Measurements from ENCODE around the gene IP6K1. TPM values are rescaled to one million over a fixed set of nuclear protein-coding genes. Genes with fewer than 3 reads are reported as not detected.

The IP6K1 gene
- total RNA-seq, 1 experiment from 2014 or later, result 42.5 TPM

- no peak for DNase-seq (ENCODE audit: low spot score)
- in situ Hi-C loops (cut with HindIII; ENCODE audit: low sequenced_read_pairs), result no loop called here
These were observed 69.6 kb downstream of the IP6K1 start for GRCh38 chr3:49716691-49717210.

GRCh38 chr3:49716169-49716568 is 70.2 kb downstream of the IP6K1 start:
- in situ Hi-C loops (cut with HindIII; ENCODE audit: low sequenced_read_pairs), result no loop called here
- DNase-seq (ENCODE audit: low spot score), result no peak

- no peak for DNase-seq (ENCODE audit: low spot score)
- in situ Hi-C loops (cut with HindIII; ENCODE audit: low sequenced_read_pairs), result no loop called here
These were observed 70.7 kb downstream of the IP6K1 start for GRCh38 chr3:49715611-49716121.

- no peak for DNase-seq (ENCODE audit: low spot score)
- in situ Hi-C loops (cut with HindIII; ENCODE audit: low sequenced_read_pairs), result no loop called here
These were observed 71.4 kb downstream of the IP6K1 start for GRCh38 chr3:49714728-49715550.

- DNase-seq (ENCODE audit: low spot score), result no peak
- in situ Hi-C loops (cut with HindIII; ENCODE audit: low sequenced_read_pairs), result no loop called here
These were observed 72.8 kb downstream of the IP6K1 start for GRCh38 chr3:49713336-49714105.

GRCh38 chr3:49712631-49713317 is 73.6 kb downstream of the IP6K1 start:
- in situ Hi-C loops (cut with HindIII; ENCODE audit: low sequenced_read_pairs), result no loop called here
- no peak for DNase-seq (ENCODE audit: low spot score)

GRCh38 chr3:49712166-49712565 is 74.2 kb downstream of the IP6K1 start:
- in situ Hi-C loops (cut with HindIII; ENCODE audit: low sequenced_read_pairs), result no loop called here
- DNase-seq (ENCODE audit: low spot score), result no peak

- no peak for DNase-seq (ENCODE audit: low spot score)
- in situ Hi-C loops (cut with HindIII; ENCODE audit: low sequenced_read_pairs), result no loop called here
These were observed 74.9 kb downstream of the IP6K1 start for GRCh38 chr3:49711489-49711888.

- in situ Hi-C loops (cut with HindIII; ENCODE audit: low sequenced_read_pairs), result no loop called here
- no peak for DNase-seq (ENCODE audit: low spot score)
These were observed 76.5 kb downstream of the IP6K1 start for GRCh38 chr3:49709852-49710251.

GRCh38 chr3:49707113-49707480 is 79.2 kb downstream of the IP6K1 start:
- in situ Hi-C loops (cut with HindIII; ENCODE audit: low sequenced_read_pairs), result no loop called here

GRCh38 chr3:49706456-49707112 is 79.8 kb downstream of the IP6K1 start:
- DNase-seq (ENCODE audit: low spot score), result no peak
- in situ Hi-C loops (cut with HindIII; ENCODE audit: low sequenced_read_pairs), result no loop called here

More at GRCh38 chr3:49707113-49707480, 79.2 kb downstream of the IP6K1 start:
- DNase-seq (ENCODE audit: low spot score), result no peak

GRCh38 chr3:49705390-49705960 is 80.9 kb downstream of the IP6K1 start:
- DNase-seq (ENCODE audit: low spot score), result no peak
- in situ Hi-C loops (cut with HindIII; ENCODE audit: low sequenced_read_pairs), result no loop called here

- DNase-seq (ENCODE audit: low spot score), result no peak
- in situ Hi-C loops (cut with HindIII; ENCODE audit: low sequenced_read_pairs), result no loop called here
These were observed 81.7 kb downstream of the IP6K1 start for GRCh38 chr3:49704629-49705028.

GRCh38 chr3:49703956-49704355 is 82.4 kb downstream of the IP6K1 start:
- in situ Hi-C loops (cut with HindIII; ENCODE audit: low sequenced_read_pairs), result no loop called here
- DNase-seq (ENCODE audit: low spot score), result no peak

- peak; percentile 57 for DNase-seq (ENCODE audit: low spot score)
- in situ Hi-C loops (cut with HindIII; ENCODE audit: low sequenced_read_pairs), result no loop called here
These were observed 82.9 kb downstream of the IP6K1 start for GRCh38 chr3:49703443-49703927.

- no peak for DNase-seq (ENCODE audit: low spot score)
- in situ Hi-C loops (cut with HindIII; ENCODE audit: low sequenced_read_pairs), result no loop called here
These were observed 83.7 kb downstream of the IP6K1 start for GRCh38 chr3:49702672-49703071.

GRCh38 chr3:49701388-49702077 is 84.8 kb downstream of the IP6K1 start:
- in situ Hi-C loops (cut with HindIII; ENCODE audit: low sequenced_read_pairs), result no loop called here
- no peak for DNase-seq (ENCODE audit: low spot score)
